HEK293 (cell line): ENCODE results near the gene ZBTB14.

Experiments
- CTCF ChIA-PET: fragments of 350-600 bp; formaldehyde crosslinking; extraction: SDS; loops from one replicate; lab custom pipeline; 2021; ENCODE audit warnings: antibody characterized with exemption; lab: Yijun Ruan, JAX
- POLR2A ChIA-PET: fragments of 300-600 bp; formaldehyde crosslinking; extraction: SDS; loops from one replicate; lab custom pipeline; 2020; ENCODE audit warnings: antibody characterized with exemption, inconsistent platforms; lab: Yijun Ruan, JAX
- H3K27ac ChIP-seq: fragments of 200-500 bp; sonication (Bioruptor generic); 2 replicates; pipeline ENCODE4 v1.5.1; 2014; ENCODE audit warnings: low read depth, low read length, control low read depth, inconsistent platforms; ENCODE audit errors: extremely low read depth
- H3K36me3 ChIP-seq, 2 experiments: fragments of 200-500 bp in 1 of 2; sonication (Bioruptor generic) in 1 of 2; 1 replicate in 1 of 2; 2 replicates in 1 of 2; pipeline ENCODE4 v1.5.1; 2014 to 2017; ENCODE audit warnings: inconsistent platforms in 2 of 2, low read length in 2 of 2; ENCODE audit not compliant: control insufficient read depth in 2 of 2, insufficient read depth in 1 of 2
- H3K4me1 ChIP-seq: fragments of 200-500 bp; sonication (Bioruptor generic); 2 replicates; pipeline ENCODE4 v1.5.1; 2014; ENCODE audit warnings: mild to moderate bottlenecking, low read length, inconsistent platforms; ENCODE audit not compliant: control insufficient read depth, insufficient read depth
- H3K4me3 ChIP-seq: 2 replicates; pipeline ENCODE4 v1.5.1; 2011; ENCODE audit warnings: low read depth, mild to moderate bottlenecking, control low read depth, low read length, moderate library complexity
- H3K9me3 ChIP-seq: fragments of 200-500 bp; sonication (Bioruptor generic); 2 replicates; pipeline ENCODE4 v1.5.1; 2014; ENCODE audit warnings: low read depth, low read length, inconsistent platforms; ENCODE audit not compliant: control insufficient read depth, insufficient read depth
- BCL11B ChIP-seq: fragments of 450-650 bp; formaldehyde crosslinking; IDR thresholded peaks from 2 replicates; pipeline ENCODE4 v1.5.1; 2016; ENCODE audit warnings: low read depth, missing biosample characterization, missing genetic modification characterization
- HOXC10 ChIP-seq: sonication (generic); formaldehyde crosslinking; IDR thresholded peaks from 2 replicates; pipeline ENCODE4 v1.8.1; 2023; ENCODE audit warnings: mild to moderate bottlenecking, missing genetic modification reagents
- PRDM10 ChIP-seq: fragments of 450-650 bp; formaldehyde crosslinking; IDR thresholded peaks from 2 replicates; pipeline ENCODE4 v1.5.1; 2016; ENCODE audit warnings: missing biosample characterization, missing genetic modification characterization
- PRDM2 ChIP-seq: fragments of 450-650 bp; formaldehyde crosslinking; IDR thresholded peaks from 2 replicates; pipeline ENCODE4 v1.5.1; 2016; ENCODE audit warnings: missing biosample characterization, missing genetic modification characterization, borderline replicate concordance
- ZBTB20 ChIP-seq: fragments of 450-650 bp; formaldehyde crosslinking; IDR thresholded peaks from 2 replicates; pipeline ENCODE4 v1.5.1; 2016; ENCODE audit warnings: missing biosample characterization, missing genetic modification characterization
- ZBTB48 ChIP-seq: fragments of 450-650 bp; formaldehyde crosslinking; IDR thresholded peaks from 2 replicates; pipeline ENCODE4 v1.5.1; 2016; ENCODE audit warnings: missing biosample characterization, missing genetic modification characterization
- ZNF24 ChIP-seq: fragments of 450-650 bp; formaldehyde crosslinking; IDR thresholded peaks from 2 replicates; pipeline ENCODE4 v1.5.1; 2016; ENCODE audit warnings: missing biosample characterization, missing genetic modification characterization
- ZNF423 ChIP-seq: fragments of 450-650 bp; formaldehyde crosslinking; IDR thresholded peaks from 2 replicates; pipeline ENCODE4 v1.5.1; 2016; ENCODE audit warnings: missing biosample characterization, missing genetic modification characterization
- ZNF488 ChIP-seq: fragments of 450-650 bp; formaldehyde crosslinking; IDR thresholded peaks from 2 replicates; pipeline ENCODE4 v1.5.1; 2016; ENCODE audit warnings: missing biosample characterization, missing genetic modification characterization
- ZNF529 ChIP-seq: fragments of 450-650 bp; formaldehyde crosslinking; IDR thresholded peaks from 2 replicates; pipeline ENCODE4 v1.5.1; 2017; ENCODE audit warnings: missing genetic modification characterization, missing biosample characterization; ENCODE audit not compliant: insufficient replicate concordance
- ZNF596 ChIP-seq: fragments of 450-650 bp; IDR thresholded peaks from 2 replicates; pipeline ENCODE4 v1.5.0; 2018; ENCODE audit warnings: missing biosample characterization, mild to moderate bottlenecking, missing genetic modification characterization, moderate library complexity
- ZNF658 ChIP-seq: fragments of 450-650 bp; formaldehyde crosslinking; IDR thresholded peaks from 2 replicates; pipeline ENCODE4; 2016; ENCODE audit warnings: missing biosample characterization, missing genetic modification characterization
- ZNF664 ChIP-seq: fragments of 450-650 bp; formaldehyde crosslinking; IDR thresholded peaks from 2 replicates; pipeline ENCODE4 v1.5.1; 2016; ENCODE audit warnings: missing biosample characterization, missing genetic modification characterization
- ZNF670 ChIP-seq: fragments of 450-650 bp; formaldehyde crosslinking; IDR thresholded peaks from 2 replicates; pipeline ENCODE4 v1.5.1; 2016; ENCODE audit warnings: missing biosample characterization, missing genetic modification characterization, low read depth
- ZNF791 ChIP-seq: fragments of 450-650 bp; formaldehyde crosslinking; IDR thresholded peaks from 2 replicates; pipeline ENCODE4 v1.5.1; 2016; ENCODE audit warnings: missing biosample characterization, missing genetic modification characterization
- ZSCAN16 ChIP-seq: fragments of 450-650 bp; formaldehyde crosslinking; IDR thresholded peaks from 2 replicates; pipeline ENCODE4 v1.5.1; 2016; ENCODE audit warnings: missing biosample characterization, missing genetic modification characterization
- ZSCAN30 ChIP-seq: fragments of 450-650 bp; IDR thresholded peaks from 2 replicates; pipeline ENCODE4 v1.5.1; 2018; ENCODE audit warnings: missing biosample characterization, mild to moderate bottlenecking, missing genetic modification characterization, moderate library complexity
- ZXDB ChIP-seq: fragments of 450-650 bp; formaldehyde crosslinking; IDR thresholded peaks from 2 replicates; pipeline ENCODE4 v1.5.1; 2016; ENCODE audit warnings: missing biosample characterization, missing genetic modification characterization
- TF ChIP-seq, protein P1 (sequence below): fragments of 450-650 bp; formaldehyde crosslinking; IDR thresholded peaks from 2 replicates; pipeline ENCODE4 v1.5.1; 2016; ENCODE audit warnings: missing biosample characterization, missing genetic modification characterization

ZBTB14 gene

DNA sequence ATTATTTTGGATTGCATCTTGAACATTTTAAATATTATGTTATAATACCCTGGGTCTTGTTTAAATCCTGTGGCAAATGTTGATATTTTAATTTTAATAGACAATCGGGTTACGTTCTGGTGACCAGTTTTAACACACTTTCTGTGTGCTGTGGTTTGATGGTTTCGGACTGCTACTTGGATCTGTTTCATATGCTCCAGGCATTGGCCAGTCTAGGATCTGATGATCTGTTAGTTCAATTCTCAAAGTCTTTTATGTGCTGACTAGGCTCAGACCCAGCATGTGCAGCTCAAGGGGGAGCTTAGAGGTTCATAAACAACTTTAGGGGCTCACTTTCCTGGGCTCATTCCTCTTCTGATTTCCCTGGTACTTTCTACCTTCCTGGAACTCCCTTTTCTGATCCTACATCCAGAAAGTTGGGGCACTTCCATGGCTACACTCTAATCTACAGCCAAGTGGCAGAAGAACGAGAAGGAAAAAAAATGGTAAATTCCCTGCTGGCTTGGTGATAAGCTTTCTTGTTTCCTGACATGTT is 5.0 kb upstream of the ZBTB14 start:
- ChIA-PET POLR2A (no interaction called here), CTCF (no interaction called here)
- H3K36me3 ChIP-seq = no peaks in the 10 kb centered on the region
- H3K9me3 ChIP-seq = no peaks in the 10 kb centered on the region
- H3K4me1 ChIP-seq = no peaks in the 10 kb centered on the region; the same call in 1 of the 2 replicates
- H3K4me3 ChIP-seq = no peak overlapping the region
- H3K27ac ChIP-seq = no peak overlapping the region
- no peak for TF ChIP-seq ZSCAN30
- no peak for TF ChIP-seq ZNF596 (tag by site-specific recombination)
- TF ChIP-seq ZBTB20 (tag by site-specific recombination) = no peak
- TF ChIP-seq ZNF658 = no peak
- TF ChIP-seq ZNF24 (tag by site-specific recombination) = no peak
- TF ChIP-seq HOXC10 (CRISPR knock-in tag) = no peak
- no peak for TF ChIP-seq ZBTB48 (tag by site-specific recombination)
- no peak for TF ChIP-seq ZNF791

- ChIA-PET CTCF (no interaction called here), POLR2A (no interaction called here)
- Histone ChIP-seq H3K9me3 (no peaks in the 10 kb centered on the region), H3K4me3 (no peak overlapping the region), H3K27ac (no peak overlapping the region)
- TF ChIP-seq ZNF670 (tag by site-specific recombination) (no peak), ZXDB (no peak), ZNF423 (no peak), PRDM2 (no peak), BCL11B (tag by site-specific recombination) (no peak)
- TF ChIP-seq, all 188 proteins: peak for 0
- no peaks in the 10 kb centered on the region; the same call in 1 of the 2 replicates for H3K4me1 ChIP-seq
- H3K36me3 ChIP-seq = no peaks in the 10 kb centered on the region
Measured at GRCh38 chr18:5298156-5298852, 2.8 kb upstream of the ZBTB14 start.

- Histone ChIP-seq H3K4me1 (no peaks in the 10 kb centered on the region; the same call in 1 of the 2 replicates), H3K36me3 (peaks cover 0 to 3% of the 10 kb centered on the region in 2 experiments; a peak in 1 of 3 replicates), H3K4me3 (no peak overlapping the region), H3K9me3 (no peaks in the 10 kb centered on the region), H3K27ac (no peak overlapping the region)
- ChIA-PET POLR2A (interaction anchor here (4.0 kb wide), 1 partner anchor 60 kb away, joined by 39 read pairs; no protein-coding TSS in a partner anchor), CTCF (interaction anchor here (0.9 kb wide), 1 partner anchor 8 kb away, joined by 5 read pairs; no protein-coding TSS in a partner anchor)
- no peak for TF ChIP-seq ZNF488 (tag by site-specific recombination)
- no peak for TF ChIP-seq PRDM10 (tag by site-specific recombination)
- no peak for TF ChIP-seq ZNF664 (tag by site-specific recombination)
- no peak for TF ChIP-seq ZSCAN16 (tag by site-specific recombination)
- TF ChIP-seq, protein P1, sequence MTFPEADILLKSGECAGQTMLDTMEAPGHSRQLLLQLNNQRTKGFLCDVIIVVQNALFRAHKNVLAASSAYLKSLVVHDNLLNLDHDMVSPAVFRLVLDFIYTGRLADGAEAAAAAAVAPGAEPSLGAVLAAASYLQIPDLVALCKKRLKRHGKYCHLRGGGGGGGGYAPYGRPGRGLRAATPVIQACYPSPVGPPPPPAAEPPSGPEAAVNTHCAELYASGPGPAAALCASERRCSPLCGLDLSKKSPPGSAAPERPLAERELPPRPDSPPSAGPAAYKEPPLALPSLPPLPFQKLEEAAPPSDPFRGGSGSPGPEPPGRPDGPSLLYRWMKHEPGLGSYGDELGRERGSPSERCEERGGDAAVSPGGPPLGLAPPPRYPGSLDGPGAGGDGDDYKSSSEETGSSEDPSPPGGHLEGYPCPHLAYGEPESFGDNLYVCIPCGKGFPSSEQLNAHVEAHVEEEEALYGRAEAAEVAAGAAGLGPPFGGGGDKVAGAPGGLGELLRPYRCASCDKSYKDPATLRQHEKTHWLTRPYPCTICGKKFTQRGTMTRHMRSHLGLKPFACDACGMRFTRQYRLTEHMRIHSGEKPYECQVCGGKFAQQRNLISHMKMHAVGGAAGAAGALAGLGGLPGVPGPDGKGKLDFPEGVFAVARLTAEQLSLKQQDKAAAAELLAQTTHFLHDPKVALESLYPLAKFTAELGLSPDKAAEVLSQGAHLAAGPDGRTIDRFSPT (tag by site-specific recombination) = no peak
- no peak for TF ChIP-seq ZXDB
- TF ChIP-seq ZNF529 = no peak
Measured at GRCh38 chr18:5297597-5297996, 2.1 kb upstream of the ZBTB14 start.
